H1 (cell line): ENCODE measurements around the gene STH. TPM values are rescaled to one million over a fixed set of nuclear protein-coding genes. Genes with fewer than 3 reads are reported as not detected.

Experiments used
- CTCF ChIA-PET: fragments of 300-600 bp; sonication (Branson Sonifier 250); formaldehyde crosslinking; loops from one replicate; lab custom pipeline; 2021; ENCODE audit not compliant: partially characterized antibody; lab: Charles Lee
- POLR2A ChIA-PET: fragments of 300-600 bp; sonication (Branson Sonifier 250); formaldehyde crosslinking; loops from one replicate; lab custom pipeline; 2021; ENCODE audit warnings: inconsistent platforms; ENCODE audit not compliant: partially characterized antibody; lab: Charles Lee
- DNase-seq, 2 experiments: peaks; one replicate each; pipeline versions ENCODE4 v3.0.0 to v3.0.0-alpha.2; 2010 to 2022; ENCODE audit warnings: low spot score in 2 of 2, low read depth in 1 of 2, mixed read lengths in 1 of 2
- FAIRE-seq: peaks from 2 replicates; lab custom pipeline; 2011; peaks lifted over from hg19 to GRCh38; lab: Jason Lieb, UNC
- H2AFZ ChIP-seq: 2 replicates; pipeline ENCODE4 v1.8.1; 2012; ENCODE audit warnings: low read length, inconsistent platforms
- H2AK5ac ChIP-seq: 2 replicates; pipeline ENCODE4 v1.6.1; 2013; ENCODE audit warnings: low read depth, low read length
- H2BK120ac ChIP-seq: replicated peaks from 2 replicates; pipeline ENCODE3; 2013; ENCODE audit warnings: low read depth, low read length, inconsistent platforms
- H2BK12ac ChIP-seq: 2 replicates; pipeline ENCODE4 v1.6.1; 2013; ENCODE audit warnings: low read depth, low read length
- H2BK15ac ChIP-seq: 2 replicates; pipeline ENCODE4 v1.6.1; 2013; ENCODE audit warnings: low read length
- H2BK20ac ChIP-seq: 2 replicates; pipeline ENCODE4 v1.6.1; 2013; ENCODE audit warnings: low read length
- H2BK5ac ChIP-seq: 2 replicates; pipeline ENCODE4 v1.6.1; 2013; ENCODE audit warnings: low read depth, low read length
- H3K14ac ChIP-seq: 2 replicates; pipeline ENCODE4 v1.6.1; 2013; ENCODE audit warnings: inconsistent platforms; ENCODE audit not compliant: insufficient read length
- H3K18ac ChIP-seq: 2 replicates; pipeline ENCODE4 v1.6.1; 2013; ENCODE audit warnings: low read length; ENCODE audit errors: extremely low read depth
- H3K23ac ChIP-seq: 2 replicates; pipeline ENCODE4 v1.6.1; 2013; ENCODE audit warnings: inconsistent platforms; ENCODE audit not compliant: insufficient read length
- H3K23me2 ChIP-seq: 2 replicates; pipeline ENCODE4 v1.6.1; 2013; ENCODE audit warnings: low read depth, low read length
- H3K27ac ChIP-seq: 2 replicates; pipeline ENCODE4 v1.6.1; 2011; ENCODE audit warnings: low read depth, low read length, inconsistent platforms
- H3K27me3 ChIP-seq, 4 experiments: replicated peaks in 1 of 4; 1 replicate in 1 of 4; 2 replicates in 3 of 4; pipeline versions ENCODE4 v1.6.1 to v1.8.1; 2011 to 2013; ENCODE audit warnings: low read length in 3 of 4, mild to moderate bottlenecking in 3 of 4, inconsistent platforms in 2 of 4, mixed read lengths in 2 of 4, moderate library complexity in 1 of 4; ENCODE audit not compliant: control insufficient read depth in 3 of 4, insufficient read depth in 3 of 4; ENCODE audit errors: extremely low read depth in 1 of 4
- H3K36me3 ChIP-seq, 4 experiments: 2 replicates each; pipeline versions ENCODE4 v1.6.1 to v1.8.1; 2011 to 2013; ENCODE audit warnings: mild to moderate bottlenecking in 4 of 4, low read length in 3 of 4, moderate library complexity in 2 of 4, control low read depth in 1 of 4, inconsistent platforms in 1 of 4; ENCODE audit not compliant: insufficient read depth in 4 of 4, control insufficient read depth in 2 of 4
- H3K4ac ChIP-seq: replicated peaks from 2 replicates; pipeline ENCODE3; 2013; ENCODE audit warnings: low read length, low read depth, mixed read lengths, inconsistent platforms; ENCODE audit not compliant: insufficient read length
- H3K4me1 ChIP-seq, 4 experiments: replicated peaks in 1 of 4; 1 replicate in 1 of 4; 2 replicates in 3 of 4; pipeline versions ENCODE4 v1.6.1 to v1.8.1; 2011 to 2013; ENCODE audit warnings: low read length in 3 of 4, inconsistent platforms in 2 of 4, mixed read lengths in 1 of 4; ENCODE audit not compliant: insufficient read depth in 4 of 4, control insufficient read depth in 3 of 4
- H3K4me2 ChIP-seq, 2 experiments: 2 replicates each; pipeline versions ENCODE4 v1.6.1 to v1.8.1; 2011 to 2013; ENCODE audit warnings: low read depth in 2 of 2, low read length in 2 of 2, control low read depth in 1 of 2, inconsistent platforms in 1 of 2, mild to moderate bottlenecking in 1 of 2; ENCODE audit not compliant: insufficient read depth in 1 of 2
- H3K4me3 ChIP-seq, 4 experiments: fragments of 200-600, 300-600 bp in 1 of 4; sonication (generic), shearing (Covaris generic), sonication (Bioruptor Twin) in 1 of 4; 2 replicates each; pipeline versions ENCODE4 v1.5.1 to v1.8.1; 2011 to 2016; ENCODE audit warnings: low read length in 4 of 4, low read depth in 3 of 4, control low read depth in 2 of 4, inconsistent platforms in 2 of 4, mild to moderate bottlenecking in 2 of 4, mixed read lengths in 1 of 4, moderate library complexity in 1 of 4; ENCODE audit not compliant: insufficient read depth in 2 of 4; ENCODE audit errors: extremely low read depth in 1 of 4
- H3K56ac ChIP-seq: replicated peaks from 2 replicates; pipeline ENCODE3; 2013; ENCODE audit warnings: low read depth, mild to moderate bottlenecking, mixed read lengths, low read length, inconsistent platforms; ENCODE audit not compliant: insufficient read length
- H3K79me1 ChIP-seq: 2 replicates; pipeline ENCODE4 v1.6.1; 2013; ENCODE audit warnings: low read depth, low read length, control low read depth
- H3K79me2 ChIP-seq, 2 experiments: 2 replicates each; pipeline versions ENCODE4 v1.6.1 to v1.8.1; 2012 to 2013; ENCODE audit warnings: low read length in 2 of 2, mild to moderate bottlenecking in 2 of 2, inconsistent platforms in 1 of 2; ENCODE audit not compliant: insufficient read depth in 2 of 2, control insufficient read depth in 1 of 2
- H3K9ac ChIP-seq, 4 experiments: replicated peaks in 1 of 4; 1 replicate in 1 of 4; 2 replicates in 3 of 4; pipeline versions ENCODE4 v1.6.1 to v1.8.1; 2011 to 2013; ENCODE audit warnings: low read depth in 3 of 4, low read length in 3 of 4, control low read depth in 2 of 4, mild to moderate bottlenecking in 2 of 4, moderate library complexity in 2 of 4, inconsistent platforms in 1 of 4; ENCODE audit errors: extremely low read depth in 1 of 4
- H3K9me3 ChIP-seq, 2 experiments: 2 replicates each; pipeline versions ENCODE4 v1.6.1 to v1.8.1; 2012 to 2013; ENCODE audit warnings: mild to moderate bottlenecking in 2 of 2, moderate library complexity in 2 of 2, control low read depth in 1 of 2, inconsistent platforms in 1 of 2, low read depth in 1 of 2, low read length in 1 of 2, mixed read lengths in 1 of 2; ENCODE audit not compliant: insufficient read depth in 2 of 2
- H4K20me1 ChIP-seq, 2 experiments: replicated peaks in 1 of 2; 2 replicates each; pipeline versions ENCODE3 to v1.8.1; 2011 to 2013; ENCODE audit warnings: inconsistent platforms in 2 of 2, low read length in 2 of 2, mild to moderate bottlenecking in 1 of 2; ENCODE audit not compliant: insufficient read depth in 2 of 2, control insufficient read depth in 1 of 2
- H4K5ac ChIP-seq: 2 replicates; pipeline ENCODE4 v1.6.1; 2013; ENCODE audit warnings: low read length, low read depth, mixed read lengths, inconsistent platforms; ENCODE audit not compliant: insufficient read length
- H4K8ac ChIP-seq: 2 replicates; pipeline ENCODE4 v1.8.0; 2013; ENCODE audit warnings: mild to moderate bottlenecking, moderate library complexity, low read length, inconsistent platforms; ENCODE audit not compliant: insufficient read depth; ENCODE audit errors: extremely low read depth
- H4K91ac ChIP-seq: replicated peaks from 2 replicates; pipeline ENCODE3; 2013; ENCODE audit warnings: low read length, mixed read lengths, inconsistent platforms; ENCODE audit not compliant: insufficient read length
- BCL11A ChIP-seq, 2 experiments: IDR thresholded peaks; one replicate each; pipeline ENCODE4 v1.6.1; 2011; ENCODE audit warnings: low read depth in 2 of 2, low read length in 2 of 2, mild to moderate bottlenecking in 2 of 2
- CBX5 ChIP-seq: fragments of 300-800, 300-1000 bp; sonication (generic); IDR thresholded peaks from 2 replicates; pipeline ENCODE4 v1.7.1; 2016; ENCODE audit warnings: antibody characterized with exemption, low read length, low read depth
- WGBS, 2 experiments: shearing (Covaris generic) in 1 of 2; methylation state at CpG; one replicate each; pipeline versions ENCODE4 v1.1.6 to v1.1.7; 2013 to 2015; ENCODE audit warnings: low lambda C conversion rate in 2 of 2, mixed read lengths in 2 of 2, inconsistent platforms in 1 of 2, low coverage in 1 of 2, missing lambda C conversion rate in 1 of 2; ENCODE audit not compliant: insufficient replicate concordance in 2 of 2, insufficient coverage in 1 of 2, insufficient read length in 1 of 2; ENCODE audit errors: extremely low coverage in 1 of 2, missing lambda C conversion rate in 1 of 2; 5-methylcytosine and 5-hydroxymethylcytosine counted together
- polyA plus RNA-seq, 7 experiments: library from polyadenylated mRNA; depleted of rRNA in 3 of 7; stranded (reverse) in 5 of 7; unstranded in 2 of 7; fragments of >200 nt in 5 of 7; fragments of 200-250 nt in 2 of 7; gene quantifications; 1 replicate in 5 of 7; 2 replicates in 1 of 7; 4 replicates in 1 of 7; pipeline versions ENCODE4 v1.2.1 to v1.2.3, GENCODE V29; 2011 to 2013; ENCODE audit warnings: missing spikeins in 2 of 7, mixed read lengths in 2 of 7
- total RNA-seq: library from RNA; stranded (reverse); fragmentation: NEBNext Ultra II Directional; extraction: Animal tissue kit (Norgen Biotek cat#: 25700); gene quantifications from 2 replicates; pipeline ENCODE4 v1.2.1, GENCODE V29; 2021

Gene STH
- total and polyA plus RNA-seq, 2 of the 8 experiments (the other 6 are each of a cell fraction or from before 2014, with no cell fraction given) = not detected

DNA sequence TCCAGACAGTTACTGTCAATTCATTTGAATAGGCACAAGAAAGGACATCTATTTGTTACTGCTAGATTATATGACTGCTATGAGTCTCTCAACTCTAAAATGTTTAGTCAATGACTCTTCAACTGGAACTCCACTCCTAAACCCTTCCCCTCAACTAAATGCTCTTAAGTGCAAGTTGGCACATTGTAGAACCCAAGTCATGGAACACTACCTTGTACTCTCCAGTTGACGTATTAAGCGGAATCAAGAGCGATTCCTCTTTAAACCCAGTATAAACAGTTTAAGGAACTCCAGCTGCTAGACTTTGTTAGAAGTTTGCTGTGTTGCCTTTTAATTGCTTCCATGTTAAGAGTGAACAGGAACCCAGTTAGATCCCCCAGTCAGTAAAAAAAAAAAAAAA, 44.6 kb downstream of the STH start:
- H3K9ac ChIP-seq = no peak overlapping the region
- POLR2A ChIA-PET = interaction anchor here (0.7 to 1.9 kb wide), 2 partner anchors 16 to 461 kb away, joined by 3 to 8 read pairs; no protein-coding TSS in a partner anchor
- no peak overlapping the region for H3K14ac ChIP-seq
- H3K4ac ChIP-seq = no peak overlapping the region
- peaks cover 0 to 12% of the 10 kb centered on the region in 2 experiments; a peak in 1 of 4 replicates for H3K79me2 ChIP-seq
- no peaks in the 10 kb centered on the region for H3K4me1 ChIP-seq
- no peak overlapping the region for H3K4me3 ChIP-seq
- H3K56ac ChIP-seq = no peak overlapping the region
- no peak overlapping the region for H2AK5ac ChIP-seq
- H3K23ac ChIP-seq = no peak overlapping the region
- H3K36me3 ChIP-seq = peaks cover 27 to 67% (median 45%) of the 10 kb centered on the region in 4 experiments
- peaks cover 0 to 7% of the 10 kb centered on the region in 2 experiments for H4K20me1 ChIP-seq
- H2BK15ac ChIP-seq = no peak overlapping the region
- H4K8ac ChIP-seq = no peak overlapping the region
- FAIRE-seq = no peak
- H3K27ac ChIP-seq = no peak overlapping the region
- H2BK12ac ChIP-seq = no peak overlapping the region
- no peak overlapping the region for H2BK120ac ChIP-seq
- no peak overlapping the region for H3K18ac ChIP-seq
- H2BK20ac ChIP-seq = no peak overlapping the region
- no peak overlapping the region for H4K5ac ChIP-seq
- WGBS, 2 experiments = 93% methylated on average over 3 of the region's 3 CpGs; no CpG with 5 or more reads in 1 of the 2 experiments
- H3K79me1 ChIP-seq = no peaks in the 10 kb centered on the region; the same call in 1 of the 2 replicates
- no peaks in the 10 kb centered on the region for H3K27me3 ChIP-seq
- H3K23me2 ChIP-seq = no peaks in the 10 kb centered on the region
- DNase-seq = no peak
- CTCF ChIA-PET = interaction anchor here (0.8 to 6.2 kb wide), 18 partner anchors 8 to 234 kb away, joined by 3 to 56 read pairs (median 8); partner anchors contain the start of gene KANSL1
- no peaks in the 10 kb centered on the region for H3K9me3 ChIP-seq
- H4K91ac ChIP-seq = no peak overlapping the region
- H2BK5ac ChIP-seq = no peak overlapping the region
- H3K4me2 ChIP-seq = no peak overlapping the region
- H2AFZ ChIP-seq = no peak overlapping the region
- TF ChIP-seq CBX5 (no peak), BCL11A (IDR thresholded peaks at IDR 0.05; ENCODE audit: low read depth in 2 of 2, low read length in 2 of 2) (no peak)
